ENCODE results near the gene SLC7A11.
"Not testable (repeated sequence)": the region's sequence is repeated elsewhere in the genome, so short reads cannot be mapped to it uniquely, and the experiment has no call there.

Gene SLC7A11

DNA sequence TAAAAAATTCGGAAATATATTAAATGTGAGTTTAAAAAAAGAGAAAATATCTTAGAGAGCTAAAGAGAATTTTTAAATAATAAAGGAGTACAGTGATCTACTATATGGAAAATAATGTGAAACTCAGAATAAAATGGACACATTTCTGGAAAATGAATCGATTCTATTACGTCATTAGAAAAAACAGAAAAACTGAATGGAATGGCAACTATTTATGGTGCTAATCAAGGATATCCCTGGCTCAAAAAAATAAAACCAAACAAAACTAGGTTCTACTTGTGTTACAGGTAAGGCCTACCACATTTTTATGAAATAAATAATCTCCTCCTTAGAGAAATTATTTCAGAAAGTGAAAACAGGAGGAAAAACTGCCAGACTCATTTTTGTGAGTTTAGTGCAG lies 5.5 kb upstream of the SLC7A11 start:
- no peak overlapping the region for H3K27ac ChIP-seq
- DNase-seq (ENCODE audit: low read depth, low spot score), result no peak

DNA sequence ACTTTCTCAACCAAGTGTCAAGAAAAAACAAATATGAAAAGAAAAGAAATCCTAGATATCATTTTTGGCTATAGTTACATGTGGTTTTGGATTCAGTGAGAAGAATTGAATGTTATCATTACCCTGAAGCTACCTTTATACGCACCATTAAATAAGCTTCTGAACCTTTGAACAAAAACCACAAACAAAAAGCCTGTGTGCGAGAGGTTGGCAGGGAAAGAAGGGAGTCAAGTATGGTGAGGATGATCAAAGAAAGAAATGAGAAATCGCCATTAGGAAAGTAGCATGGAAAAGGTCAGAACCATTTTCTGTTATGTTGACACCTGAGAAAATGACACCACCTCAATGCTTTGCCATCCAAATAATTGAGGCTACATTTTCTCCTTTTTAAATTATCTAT lies 1.2 kb upstream of the SLC7A11 start:
- peak overlapping the region; percentile 97 for H3K27ac ChIP-seq
- DNase-seq (ENCODE audit: low read depth, low spot score), result no peak

DNA sequence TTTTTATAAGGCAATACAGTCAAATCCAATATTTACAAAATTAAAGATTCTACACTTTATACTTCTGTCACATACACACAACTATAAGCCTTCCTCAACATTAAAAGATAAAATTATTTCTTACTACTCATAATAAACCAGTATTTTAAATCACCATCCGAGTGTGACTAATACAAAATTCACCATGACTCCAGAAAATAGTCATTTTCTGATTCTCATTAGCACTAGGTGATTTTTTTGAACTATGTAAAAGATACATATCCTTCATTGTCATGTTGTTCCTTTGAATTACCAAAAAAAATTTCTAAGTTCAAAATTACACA lies 646 bp upstream of the SLC7A11 start:
- DNase-seq (ENCODE audit: low read depth, low spot score), result no peak
- peak overlapping the region; percentile 97 for H3K27ac ChIP-seq

DNA sequence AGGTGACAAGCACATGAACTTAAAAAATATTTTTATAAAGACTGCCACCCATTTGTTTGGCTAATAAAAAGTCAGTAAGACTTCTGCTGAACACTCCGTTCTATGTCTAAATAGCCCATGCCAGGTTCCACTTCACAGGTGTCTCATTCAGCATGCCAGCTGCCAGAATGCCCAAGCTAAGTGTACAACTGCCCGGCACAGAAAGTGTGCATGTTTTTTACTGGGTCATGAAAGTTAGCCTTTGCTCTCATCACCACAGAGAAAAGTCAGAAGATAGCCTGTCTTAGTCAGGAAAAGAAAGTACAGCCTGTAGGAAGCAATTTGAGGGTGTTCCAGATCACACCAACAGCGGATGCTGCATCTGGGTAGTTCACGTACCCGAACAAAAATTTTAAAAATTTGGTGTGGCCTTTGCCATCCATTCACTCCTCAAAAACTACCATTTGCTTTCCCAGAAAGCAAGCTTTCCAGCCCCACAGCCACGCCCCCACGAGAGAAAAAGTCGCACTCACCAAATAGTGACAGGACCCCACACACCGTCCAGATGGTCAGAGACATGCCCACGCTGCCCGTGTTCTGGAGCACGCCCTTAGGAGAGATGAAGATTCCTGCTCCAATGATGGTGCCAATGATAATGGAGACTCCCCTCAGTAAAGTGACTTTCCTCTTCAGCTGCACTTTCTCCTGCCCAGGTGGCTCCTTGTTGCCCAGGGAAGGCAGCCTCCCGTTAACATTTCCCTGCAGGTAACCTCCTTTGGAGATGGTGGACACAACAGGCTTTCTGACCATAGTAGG lies 671 bp downstream of the SLC7A11 start:
- peak overlapping the region; percentile 97 for H3K27ac ChIP-seq
- no peak for DNase-seq (ENCODE audit: low read depth, low spot score)

DNA sequence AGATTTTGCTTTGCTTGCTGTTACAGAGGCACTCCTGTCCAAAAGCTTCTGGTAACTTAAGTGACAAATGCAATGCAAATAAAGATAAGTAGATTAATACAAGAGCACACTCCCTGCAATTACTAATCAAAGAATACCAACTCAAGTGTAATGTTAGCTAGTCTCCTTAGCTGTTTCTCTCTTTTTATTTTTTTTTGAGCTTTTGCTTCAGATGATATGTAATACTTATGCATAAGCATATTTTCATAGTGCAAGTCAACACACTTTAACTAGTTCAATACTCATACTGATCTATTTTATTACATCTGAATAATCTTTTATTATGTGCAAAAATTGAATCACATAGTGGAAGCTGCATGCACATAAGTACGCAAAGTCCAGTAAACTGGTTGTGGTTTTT lies 2.7 kb downstream of the SLC7A11 start:
- H3K27ac ChIP-seq, result peak overlapping the region; percentile 97

DNA sequence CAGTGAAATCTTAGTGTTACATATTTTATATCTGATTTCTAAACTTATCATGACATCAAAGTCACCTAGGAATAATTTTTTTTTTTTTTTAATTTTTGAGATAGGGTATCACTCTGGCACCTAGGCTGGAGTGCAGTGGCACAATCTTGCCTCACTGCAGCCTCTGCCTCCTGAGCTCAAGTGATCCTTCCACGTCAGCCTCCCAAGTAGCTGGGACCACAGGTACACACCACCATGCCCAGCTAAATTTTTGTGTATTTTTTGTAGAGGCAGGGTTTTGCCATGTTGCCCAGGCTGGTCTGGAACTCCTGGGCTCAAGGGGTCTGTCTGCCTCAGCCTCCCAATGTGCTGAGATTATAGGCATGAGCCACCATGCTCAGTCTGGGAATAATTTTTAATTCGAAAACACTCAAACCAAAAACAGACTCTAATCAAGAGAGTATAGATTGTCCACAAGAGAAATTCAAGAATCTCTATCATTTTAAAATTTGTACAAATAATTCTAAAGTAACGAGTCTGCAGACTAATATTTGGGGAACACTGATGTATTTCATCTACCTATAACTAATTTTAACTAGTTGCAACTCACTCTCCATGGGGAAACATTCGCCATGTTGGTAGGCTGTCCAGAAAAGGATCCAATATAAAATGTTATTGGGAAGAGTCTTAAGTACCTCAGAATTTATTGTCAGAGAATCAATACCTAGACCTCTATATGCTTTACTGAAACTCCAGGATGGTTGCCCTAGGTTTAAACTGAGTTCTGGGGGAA lies 3.4 kb downstream of the SLC7A11 start:
- peak overlapping the region; percentile 97 for H3K27ac ChIP-seq
- no peak for DNase-seq (ENCODE audit: low read depth, low spot score)

More for the DNA sequence above, 2.7 kb downstream of the SLC7A11 start:
- no peak for DNase-seq (ENCODE audit: low read depth, low spot score)

DNA sequence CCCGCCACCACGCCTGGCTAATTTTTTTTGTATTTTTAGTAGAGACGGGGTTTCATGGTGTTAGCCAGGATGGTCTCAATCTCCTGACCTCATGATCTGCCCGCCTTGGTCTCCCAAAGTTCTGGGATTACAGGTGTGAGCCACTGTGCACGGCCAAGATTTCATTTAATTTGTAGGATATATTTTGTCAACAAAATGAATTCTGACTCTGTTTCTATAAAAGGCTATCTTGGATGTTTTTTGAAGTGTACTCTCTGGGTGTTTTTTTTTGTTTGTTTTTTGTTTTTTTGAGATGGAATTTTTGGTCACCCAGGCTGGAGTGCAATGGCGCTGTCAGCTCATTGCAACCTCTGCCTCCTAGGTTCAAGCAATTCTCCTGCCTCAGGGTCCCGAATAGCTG lies 5.0 kb downstream of the SLC7A11 start:
- DNase-seq (ENCODE audit: low read depth, low spot score), result not testable (repeated sequence)
- H3K27ac ChIP-seq, result peak overlapping the region; percentile 97

DNA sequence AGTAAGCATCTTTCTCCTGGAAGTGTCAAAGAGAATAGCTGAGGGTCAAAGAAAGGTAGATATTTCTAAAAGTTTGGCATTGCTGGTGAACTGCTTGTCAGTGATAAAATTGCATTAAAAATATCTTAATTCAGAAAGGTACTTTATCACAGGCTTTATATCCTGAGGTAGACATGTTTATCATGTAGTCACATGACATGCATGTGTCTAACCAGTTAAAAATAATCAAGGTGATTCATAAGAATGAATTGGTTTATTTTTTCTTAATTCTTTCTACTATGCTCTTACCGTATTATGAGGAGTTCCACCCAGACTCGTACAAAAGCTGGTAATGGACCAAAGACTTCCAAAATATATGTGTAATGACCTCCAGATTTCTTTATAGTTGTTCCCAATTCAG lies 6.1 kb downstream of the SLC7A11 start:
- no peak for DNase-seq (ENCODE audit: low read depth, low spot score)
- H3K27ac ChIP-seq, result peak overlapping the region; percentile 97

DNA sequence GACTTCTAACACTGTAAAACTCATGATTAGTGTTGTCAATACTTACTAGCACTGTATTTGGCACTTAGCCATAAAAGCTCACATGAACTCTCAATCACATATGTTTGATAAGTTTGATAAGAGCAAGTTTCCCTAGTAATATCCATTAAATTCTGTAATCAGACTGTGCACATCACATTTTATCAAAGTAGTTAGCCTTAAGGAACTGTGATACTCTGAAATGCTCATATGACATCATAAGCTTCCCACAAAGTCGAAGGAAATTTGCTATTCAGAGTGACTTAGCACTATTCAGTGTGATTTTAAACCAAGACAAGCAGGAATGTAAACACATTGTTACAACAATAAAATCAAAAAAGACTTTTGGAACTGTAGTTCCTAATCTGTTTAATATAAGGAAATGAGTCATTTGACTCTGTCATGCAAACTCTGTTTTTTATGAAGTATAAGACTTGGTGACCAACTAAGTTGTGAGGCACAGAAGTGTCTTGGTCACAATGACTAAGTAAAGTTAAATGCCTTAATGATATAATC lies 6.7 kb downstream of the SLC7A11 start:
- DNase-seq (ENCODE audit: low read depth, low spot score), result peak; percentile 36
- peak overlapping the region; percentile 97 for H3K27ac ChIP-seq

DNA sequence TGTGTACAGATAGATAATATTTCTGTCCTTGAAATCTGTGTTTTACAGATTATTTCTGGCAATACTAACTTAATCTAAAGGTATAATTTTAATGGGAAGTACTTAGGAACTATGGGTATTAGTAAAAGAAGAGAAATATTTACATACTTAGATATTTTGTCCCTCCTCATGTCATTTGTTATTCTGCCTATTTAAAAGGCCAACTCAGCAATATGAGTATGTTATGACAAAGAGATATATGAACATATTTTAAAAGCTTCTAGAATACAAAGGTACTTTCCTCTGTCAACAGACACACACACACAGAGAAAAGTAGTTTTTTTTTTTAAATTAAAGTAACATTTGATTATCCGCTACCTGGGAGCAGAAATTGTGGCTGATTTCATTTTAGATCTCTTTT lies 7.9 kb downstream of the SLC7A11 start:
- H3K27ac ChIP-seq, result no peak overlapping the region
- DNase-seq (ENCODE audit: low read depth, low spot score), result no peak

DNA sequence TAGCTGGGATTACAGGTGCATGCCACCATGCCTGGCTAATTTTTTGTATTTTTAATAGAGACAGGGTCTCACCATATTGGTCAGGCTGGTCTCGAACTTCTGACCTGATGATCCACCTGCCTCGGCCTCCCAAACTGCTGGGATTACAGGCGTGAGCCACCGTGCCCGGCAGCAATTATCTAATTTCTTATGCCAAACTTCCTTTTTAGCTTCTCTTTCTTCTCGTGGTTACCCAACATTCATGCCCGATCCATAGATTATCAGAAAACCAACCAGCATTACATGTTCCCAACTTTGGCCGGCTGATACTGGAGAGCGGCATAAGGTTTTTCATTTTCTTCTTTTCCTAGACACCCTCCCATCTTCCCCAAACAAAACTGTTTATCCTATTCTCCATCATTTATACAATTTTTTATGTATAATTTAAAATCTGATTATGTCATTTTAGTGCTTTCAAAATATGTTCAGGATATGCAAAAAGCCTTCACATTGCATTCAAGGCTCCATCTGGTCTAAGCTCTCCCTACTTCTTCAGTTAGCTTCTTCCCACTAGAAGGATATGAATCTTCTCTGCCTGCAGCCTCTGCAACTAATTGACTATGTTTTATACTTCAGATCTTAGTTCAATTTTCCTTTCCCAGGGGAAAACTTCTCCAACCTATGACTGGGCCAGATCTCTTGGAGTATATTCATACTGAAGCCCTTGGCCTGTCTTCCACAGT lies 8.7 kb downstream of the SLC7A11 start:
- no peak for DNase-seq (ENCODE audit: low read depth, low spot score)
- H3K27ac ChIP-seq, result no peak overlapping the region

DNA sequence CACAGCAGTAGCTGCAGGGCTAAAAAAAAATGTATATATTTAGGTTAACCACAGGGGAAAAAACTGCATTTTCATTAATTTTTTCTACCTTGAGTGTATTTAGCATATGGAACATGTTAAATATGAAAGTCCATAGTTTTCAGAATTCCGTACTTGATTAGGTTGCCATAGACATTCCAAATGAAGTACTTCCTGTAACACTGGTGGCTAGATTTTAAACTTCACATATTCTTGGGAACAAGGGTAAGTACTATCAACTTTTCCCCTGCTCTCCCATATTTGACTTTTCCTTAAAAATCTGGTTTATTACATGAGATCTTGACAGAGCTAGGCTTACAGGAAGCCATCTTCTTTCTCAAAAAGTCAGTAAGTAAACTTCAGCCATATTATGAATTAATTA lies 9.8 kb downstream of the SLC7A11 start:
- no peak for DNase-seq (ENCODE audit: low read depth, low spot score)
- H3K27ac ChIP-seq, result no peak overlapping the region

DNA sequence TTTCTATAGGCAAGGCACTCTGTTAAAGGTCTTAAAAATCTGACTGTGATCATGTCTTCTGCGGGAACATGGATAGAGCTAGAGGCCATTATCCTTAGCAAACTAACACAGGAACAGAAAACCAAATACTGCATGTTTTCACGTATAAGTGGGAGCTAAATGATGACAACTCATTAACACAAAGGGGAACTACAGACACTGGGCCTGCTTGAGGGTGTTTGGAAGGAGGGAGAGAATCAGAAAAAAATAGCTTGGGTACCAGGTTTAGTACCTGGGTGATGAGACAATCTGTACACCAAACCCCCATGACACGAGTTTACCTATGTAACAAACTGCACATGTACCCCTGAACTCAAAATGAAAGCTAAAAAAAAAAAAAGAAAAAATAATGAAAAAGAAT lies 12.1 kb downstream of the SLC7A11 start:
- no peak overlapping the region for H3K27ac ChIP-seq
- DNase-seq (ENCODE audit: low read depth, low spot score), result no peak

DNA sequence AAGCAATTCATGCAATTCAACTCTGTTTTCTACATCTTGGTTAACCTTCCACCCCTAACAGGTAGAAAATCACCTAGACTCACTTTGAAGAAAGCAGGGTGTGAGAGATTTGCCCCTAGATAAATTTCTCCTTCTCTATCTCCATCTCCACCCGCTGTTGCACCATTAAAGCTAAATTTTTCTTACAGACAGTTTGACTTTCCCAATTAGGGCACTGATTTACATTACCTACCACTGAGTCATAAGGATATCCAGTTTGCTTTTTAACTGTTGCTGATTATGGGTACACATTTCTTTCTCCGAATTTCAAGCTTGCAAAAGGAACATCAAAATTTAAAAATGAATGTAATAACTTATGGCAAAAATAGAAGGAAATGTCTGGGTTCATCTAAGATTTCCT lies 13.0 kb downstream of the SLC7A11 start:
- no peak overlapping the region for H3K27ac ChIP-seq
- DNase-seq (ENCODE audit: low read depth, low spot score), result no peak

DNA sequence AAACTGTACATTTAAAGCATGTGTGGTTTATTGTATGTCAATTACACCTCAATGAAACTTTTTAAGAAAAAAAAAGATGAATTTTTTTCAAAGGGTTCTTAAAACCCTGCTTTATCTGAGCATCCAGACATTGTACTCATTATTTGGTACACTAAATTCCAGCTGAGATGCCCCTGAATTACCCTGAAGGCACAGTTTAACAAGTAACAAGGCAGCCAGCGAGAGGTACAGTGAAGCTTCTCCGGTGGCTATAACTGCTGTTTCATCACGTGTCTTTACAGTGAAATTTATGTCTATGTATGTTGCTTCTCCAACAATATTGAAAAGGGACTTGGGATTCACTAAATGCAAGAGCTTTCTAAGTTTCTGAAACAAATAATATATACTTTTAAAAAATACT lies 15.8 kb downstream of the SLC7A11 start:
- DNase-seq (ENCODE audit: low read depth, low spot score), result no peak
- H3K27ac ChIP-seq, result no peak overlapping the region

DNA sequence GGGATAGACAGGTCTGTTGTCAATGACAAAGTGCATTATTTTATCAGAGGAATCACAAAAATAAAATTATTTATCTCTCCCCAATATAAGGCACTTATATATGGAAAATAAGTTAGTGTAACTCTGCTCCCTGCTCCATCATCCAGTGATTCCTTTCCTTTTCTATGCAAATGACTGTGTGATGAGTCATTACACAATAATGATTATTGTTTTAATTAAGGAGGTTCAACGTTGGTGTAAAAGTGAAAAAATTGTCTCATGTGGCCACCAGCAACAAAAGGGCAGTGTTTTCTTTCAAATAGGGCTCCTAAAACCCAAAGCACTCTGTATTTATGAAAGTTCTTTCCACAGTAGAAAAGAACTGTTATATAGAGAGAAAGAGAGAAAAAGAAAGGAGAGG lies 16.7 kb downstream of the SLC7A11 start:
- no peak overlapping the region for H3K27ac ChIP-seq

DNA sequence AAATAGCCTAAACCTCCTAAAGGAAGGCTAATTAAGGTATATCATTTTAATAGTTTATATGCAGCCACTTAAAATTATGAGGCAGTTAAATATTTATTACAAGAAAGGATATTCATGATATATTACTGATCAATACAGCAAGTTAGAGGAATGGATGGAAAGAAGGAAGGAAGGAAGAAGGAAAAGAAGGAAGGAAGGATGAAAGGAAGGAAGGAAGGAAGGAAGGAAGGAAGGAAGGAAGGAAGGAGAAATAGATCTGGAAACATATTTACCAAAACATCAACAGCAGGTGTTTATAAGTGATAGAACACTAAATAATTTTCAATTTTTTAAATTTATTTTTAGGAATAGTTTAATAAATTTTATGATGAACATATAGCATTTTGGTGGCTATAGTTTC lies 17.5 kb downstream of the SLC7A11 start:
- no peak for DNase-seq (ENCODE audit: low read depth, low spot score)
- H3K27ac ChIP-seq, result no peak overlapping the region

More for the DNA sequence above, 16.7 kb downstream of the SLC7A11 start:
- no peak for DNase-seq (ENCODE audit: low read depth, low spot score)

DNA sequence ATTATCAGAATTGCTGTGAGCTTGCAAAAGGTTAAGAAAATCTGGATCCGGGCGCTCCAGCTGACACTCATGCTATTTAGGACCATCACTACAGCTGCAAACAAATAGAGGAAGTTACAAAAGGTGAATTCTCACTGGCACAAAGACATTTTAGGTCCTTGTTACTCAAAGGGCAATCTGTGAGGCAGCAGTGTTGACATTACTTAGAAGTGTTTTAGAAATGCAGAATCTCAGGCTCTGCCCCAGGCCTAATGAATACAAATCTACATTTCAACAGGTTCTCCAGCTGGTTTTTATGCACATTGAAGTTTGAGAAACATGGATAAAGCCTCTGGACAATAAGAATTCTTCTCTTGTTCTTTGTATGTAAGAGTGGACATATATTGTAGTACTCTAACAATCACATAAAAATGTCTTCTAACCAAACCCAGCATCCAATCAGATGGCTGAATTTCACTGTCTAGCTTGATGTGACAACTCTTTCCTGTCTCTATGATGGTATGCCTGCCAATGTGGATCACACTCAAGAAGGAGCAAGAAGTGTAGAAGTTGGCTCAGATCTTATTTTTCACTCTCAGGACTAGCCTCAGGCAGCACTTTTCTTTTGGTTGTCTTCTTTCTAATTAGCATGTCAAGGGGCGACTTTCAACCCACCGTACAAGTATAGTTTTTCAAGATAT lies 18.8 kb downstream of the SLC7A11 start:
- H3K27ac ChIP-seq, result peak overlapping the region; percentile 5

DNA sequence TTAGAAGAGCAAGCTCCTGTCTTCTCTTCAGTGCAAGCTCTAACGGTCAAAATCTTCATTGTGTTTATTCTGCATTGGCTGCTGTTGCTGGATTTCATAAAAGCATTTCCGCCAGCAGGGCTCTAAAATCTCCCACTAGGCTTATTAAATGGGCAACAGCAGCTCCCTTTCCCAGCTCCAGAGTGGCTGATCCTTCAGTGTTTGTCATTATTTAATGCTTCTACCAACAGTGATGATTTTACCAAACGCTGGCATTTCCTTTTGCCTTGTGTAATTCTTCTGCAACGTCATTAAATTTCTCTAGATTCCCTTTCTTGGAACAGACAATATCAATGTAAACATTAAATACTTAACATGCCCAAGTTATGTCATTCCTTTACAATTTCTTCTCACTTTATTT lies 20.1 kb downstream of the SLC7A11 start:
- H3K27ac ChIP-seq, result peak overlapping the region; percentile 5
- no peak for DNase-seq (ENCODE audit: low read depth, low spot score)

More for the DNA sequence above, 18.8 kb downstream of the SLC7A11 start:
- no peak for DNase-seq (ENCODE audit: low read depth, low spot score)

DNA sequence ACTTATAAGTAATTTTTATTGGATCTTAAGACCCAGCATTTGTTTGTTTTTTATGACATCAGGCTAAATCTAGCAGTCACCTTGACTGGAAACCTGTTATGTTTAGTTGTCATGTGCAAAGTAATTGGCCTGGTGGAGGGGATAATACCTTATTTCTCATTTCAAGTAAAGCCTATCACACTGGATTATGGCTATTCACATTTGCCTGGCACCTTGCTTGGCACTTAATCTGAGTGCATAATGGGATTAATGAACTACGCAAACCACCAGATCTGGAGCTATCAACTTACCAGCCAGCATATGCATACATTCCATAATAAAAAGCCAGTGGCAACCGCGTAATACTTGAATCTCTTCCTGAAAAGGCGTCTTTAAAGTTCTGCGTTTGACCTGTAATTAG lies 23.2 kb downstream of the SLC7A11 start:
- no peak overlapping the region for H3K27ac ChIP-seq
- no peak for DNase-seq (ENCODE audit: low read depth, low spot score)
